ENCODE measurements around the gene BAZ2A. TPM values are rescaled to one million over a fixed set of nuclear protein-coding genes. Genes with fewer than 3 reads are reported as not detected.
"Not testable (repeated sequence)": the region's sequence is repeated elsewhere in the genome, so short reads cannot be mapped to it uniquely, and the experiment has no call there.

BAZ2A gene
- total RNA-seq, 1 donor from 2014 or later: 105 TPM

DNA sequence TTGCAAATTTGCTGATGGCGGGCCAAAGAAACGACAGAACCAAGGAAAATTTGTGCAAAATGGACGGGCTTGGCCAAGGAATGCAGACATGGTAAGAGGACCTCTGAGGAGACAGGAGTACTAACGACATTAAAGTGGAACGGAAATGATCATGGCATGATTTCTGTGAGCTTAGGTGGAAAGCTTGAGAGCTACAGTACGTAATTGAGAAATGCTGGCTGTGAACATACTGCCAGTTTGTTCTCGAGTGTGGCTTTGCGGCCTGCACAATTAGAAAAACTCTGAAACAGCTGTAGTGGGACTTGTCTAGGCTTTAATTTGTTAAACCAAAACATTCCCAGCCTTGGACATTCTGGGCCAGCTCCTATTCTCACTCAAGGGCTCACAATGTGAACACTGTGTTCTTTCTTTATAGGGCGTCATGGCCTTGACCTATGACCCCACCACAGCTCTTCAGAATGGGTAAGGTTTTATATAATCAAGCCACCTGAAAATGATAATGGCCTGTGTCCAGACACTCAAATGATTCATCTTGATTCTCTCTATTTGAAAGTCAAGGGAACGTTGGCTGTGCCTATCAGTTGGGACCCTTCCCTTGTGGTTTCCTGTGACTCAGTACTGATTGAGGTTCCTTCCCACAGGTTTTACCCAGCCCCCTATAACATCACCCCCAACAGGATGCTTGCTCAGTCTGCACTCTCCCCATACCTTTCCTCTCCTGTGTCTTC lies 48.5 kb downstream of the BAZ2A start:
- no peak for TF ChIP-seq EZH2 (IDR thresholded peaks at IDR 0.05; ENCODE audit: insufficient read depth, low read length)
- TF ChIP-seq, protein P1, sequence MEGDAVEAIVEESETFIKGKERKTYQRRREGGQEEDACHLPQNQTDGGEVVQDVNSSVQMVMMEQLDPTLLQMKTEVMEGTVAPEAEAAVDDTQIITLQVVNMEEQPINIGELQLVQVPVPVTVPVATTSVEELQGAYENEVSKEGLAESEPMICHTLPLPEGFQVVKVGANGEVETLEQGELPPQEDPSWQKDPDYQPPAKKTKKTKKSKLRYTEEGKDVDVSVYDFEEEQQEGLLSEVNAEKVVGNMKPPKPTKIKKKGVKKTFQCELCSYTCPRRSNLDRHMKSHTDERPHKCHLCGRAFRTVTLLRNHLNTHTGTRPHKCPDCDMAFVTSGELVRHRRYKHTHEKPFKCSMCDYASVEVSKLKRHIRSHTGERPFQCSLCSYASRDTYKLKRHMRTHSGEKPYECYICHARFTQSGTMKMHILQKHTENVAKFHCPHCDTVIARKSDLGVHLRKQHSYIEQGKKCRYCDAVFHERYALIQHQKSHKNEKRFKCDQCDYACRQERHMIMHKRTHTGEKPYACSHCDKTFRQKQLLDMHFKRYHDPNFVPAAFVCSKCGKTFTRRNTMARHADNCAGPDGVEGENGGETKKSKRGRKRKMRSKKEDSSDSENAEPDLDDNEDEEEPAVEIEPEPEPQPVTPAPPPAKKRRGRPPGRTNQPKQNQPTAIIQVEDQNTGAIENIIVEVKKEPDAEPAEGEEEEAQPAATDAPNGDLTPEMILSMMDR (IDR thresholded peaks at IDR 0.05; ENCODE audit: insufficient read depth, low read depth, low read length): no peak
- H3K36me3 ChIP-seq (ENCODE audit: insufficient read depth, low read length): peaks cover 18% of the 10 kb centered on the region
- H3K79me2 ChIP-seq (ENCODE audit: insufficient read depth, low read length): no peaks in the 10 kb centered on the region
- H3K4me3 Mint-ChIP-seq (ENCODE audit: unreplicated experiment): peak overlapping the region; percentile 71
- no peaks in the 10 kb centered on the region for H3K9me3 Mint-ChIP-seq (ENCODE audit: unreplicated experiment)
- DNase-seq (ENCODE audit: low read depth) (peak; percentile 71), FAIRE-seq (no peak)
- H4K20me1 ChIP-seq (ENCODE audit: insufficient read depth, low read length): peaks cover 4% of the 10 kb centered on the region
- no peak overlapping the region for H3K4me3 ChIP-seq (ENCODE audit: insufficient read depth, low read depth, low read length)
- peaks cover 14% of the 10 kb centered on the region for H3K4me1 ChIP-seq (ENCODE audit: insufficient read depth, low read length)
- H3K4me2 ChIP-seq (ENCODE audit: low read length): peak overlapping the region; percentile 27
- peaks cover 16% of the 10 kb centered on the region for H3K4me1 Mint-ChIP-seq (ENCODE audit: low read depth, unreplicated experiment)
- H3K27me3 Mint-ChIP-seq (ENCODE audit: low read depth, unreplicated experiment): no peaks in the 10 kb centered on the region
- H3K36me3 Mint-ChIP-seq (ENCODE audit: low read depth, unreplicated experiment): peaks cover 7% of the 10 kb centered on the region
- no peak overlapping the region for H3K9ac ChIP-seq (ENCODE audit: low read length)
- peak overlapping the region; percentile 26 for H3K27ac Mint-ChIP-seq (ENCODE audit: unreplicated experiment)
- H3K27me3 ChIP-seq (ENCODE audit: insufficient read depth, low read length): no peaks in the 10 kb centered on the region
- H3K27ac ChIP-seq (ENCODE audit: low read depth, low read length): peak overlapping the region; percentile 6
- H3K9me3 ChIP-seq (ENCODE audit: insufficient read depth, low read depth, low read length): no peaks in the 10 kb centered on the region
- no peak overlapping the region for H2AFZ ChIP-seq (ENCODE audit: low read depth, low read length)

DNA sequence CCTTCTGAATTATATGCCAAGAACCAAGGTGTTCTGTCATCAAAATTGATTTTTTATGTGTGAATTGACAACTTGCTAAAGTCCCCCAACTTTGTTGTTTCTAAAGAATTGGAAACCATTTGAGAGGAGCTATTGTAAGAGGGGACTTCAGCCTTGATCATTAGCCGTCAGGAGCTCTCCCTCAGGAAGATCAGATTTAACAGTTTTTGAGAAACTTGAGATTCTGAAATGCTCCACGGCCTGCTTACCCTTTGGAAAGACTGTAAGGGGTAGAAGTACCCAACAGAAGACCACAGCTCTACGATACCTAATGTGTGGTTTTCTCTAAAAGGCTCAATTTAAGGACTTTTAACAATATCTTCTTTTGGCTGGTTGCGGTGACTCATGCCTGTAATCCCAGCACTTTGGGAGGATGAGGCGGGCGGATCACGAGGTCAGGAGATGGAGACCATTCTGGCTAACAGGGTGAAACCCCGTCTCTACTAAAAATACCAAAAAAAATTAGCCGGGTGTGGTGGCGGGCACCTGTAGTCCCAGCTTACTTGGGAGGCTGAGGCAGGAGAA lies 51.1 kb downstream of the BAZ2A start:
- TF ChIP-seq, protein P1 (IDR thresholded peaks at IDR 0.05; ENCODE audit: insufficient read depth, low read depth, low read length): no peak
- no peak for TF ChIP-seq EZH2 (IDR thresholded peaks at IDR 0.05; ENCODE audit: insufficient read depth, low read length)
- Histone ChIP-seq H2AFZ (ENCODE audit: low read depth, low read length) (no peak overlapping the region), H3K4me1 (ENCODE audit: insufficient read depth, low read length) (peaks cover 19% of the 10 kb centered on the region), H3K4me3 (ENCODE audit: insufficient read depth, low read depth, low read length) (no peak overlapping the region), H3K79me2 (ENCODE audit: insufficient read depth, low read length) (no peaks in the 10 kb centered on the region), H3K27ac (ENCODE audit: low read depth, low read length) (no peak overlapping the region), H3K4me2 (ENCODE audit: low read length) (no peak overlapping the region), H3K36me3 (ENCODE audit: insufficient read depth, low read length) (peaks cover 24% of the 10 kb centered on the region), H3K27me3 (ENCODE audit: insufficient read depth, low read length) (no peaks in the 10 kb centered on the region), H3K9ac (ENCODE audit: low read length) (no peak overlapping the region), H4K20me1 (ENCODE audit: insufficient read depth, low read length) (peaks cover 4% of the 10 kb centered on the region), H3K9me3 (ENCODE audit: insufficient read depth, low read depth, low read length) (no peaks in the 10 kb centered on the region)
- Mint-ChIP-seq H3K27ac (ENCODE audit: unreplicated experiment) (no peak overlapping the region), H3K4me3 (ENCODE audit: unreplicated experiment) (no peak overlapping the region), H3K36me3 (ENCODE audit: low read depth, unreplicated experiment) (peaks cover 7% of the 10 kb centered on the region), H3K27me3 (ENCODE audit: low read depth, unreplicated experiment) (no peaks in the 10 kb centered on the region), H3K9me3 (ENCODE audit: unreplicated experiment) (no peaks in the 10 kb centered on the region), H3K4me1 (ENCODE audit: low read depth, unreplicated experiment) (peaks cover 16% of the 10 kb centered on the region)
- FAIRE-seq: no peak
- no peak for DNase-seq (ENCODE audit: low read depth)

DNA sequence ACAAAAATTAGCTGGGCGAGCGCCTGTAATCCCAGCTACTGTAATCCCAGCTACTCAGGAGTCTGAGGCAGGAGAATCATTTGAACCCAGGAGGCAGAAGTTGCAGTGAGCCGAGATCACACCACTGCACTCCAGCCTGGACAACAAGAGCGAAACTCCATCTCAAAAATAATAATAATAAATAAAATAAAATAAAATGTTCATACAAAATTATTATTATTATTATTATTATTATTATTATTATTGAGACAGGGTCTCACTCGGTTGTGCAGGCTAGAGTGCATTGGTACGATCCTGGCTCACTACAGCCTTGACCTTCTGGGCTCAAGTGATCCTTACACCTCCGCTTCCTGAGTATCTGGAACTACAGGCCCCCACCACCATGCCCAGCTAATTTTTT lies 52.9 kb downstream of the BAZ2A start:
- H3K36me3 ChIP-seq (ENCODE audit: insufficient read depth, low read length): peaks cover 24% of the 10 kb centered on the region
- not testable (repeated sequence) for H3K4me3 Mint-ChIP-seq (ENCODE audit: unreplicated experiment); H3K9me3 Mint-ChIP-seq (ENCODE audit: unreplicated experiment); H3K27ac ChIP-seq (ENCODE audit: low read depth, low read length); H4K20me1 ChIP-seq (ENCODE audit: insufficient read depth, low read length); H3K27me3 Mint-ChIP-seq (ENCODE audit: low read depth, unreplicated experiment); H3K79me2 ChIP-seq (ENCODE audit: insufficient read depth, low read length); H3K9ac ChIP-seq (ENCODE audit: low read length); H3K36me3 Mint-ChIP-seq (ENCODE audit: low read depth, unreplicated experiment); H2AFZ ChIP-seq (ENCODE audit: low read depth, low read length); H3K9me3 ChIP-seq (ENCODE audit: insufficient read depth, low read depth, low read length); H3K4me3 ChIP-seq (ENCODE audit: insufficient read depth, low read depth, low read length); FAIRE-seq; H3K4me2 ChIP-seq (ENCODE audit: low read length); H3K27ac Mint-ChIP-seq (ENCODE audit: unreplicated experiment); H3K27me3 ChIP-seq (ENCODE audit: insufficient read depth, low read length); DNase-seq (ENCODE audit: low read depth)
- H3K4me1 ChIP-seq (ENCODE audit: insufficient read depth, low read length): peaks cover 24% of the 10 kb centered on the region
- H3K4me1 Mint-ChIP-seq (ENCODE audit: low read depth, unreplicated experiment): peaks cover 15% of the 10 kb centered on the region

Data from astrocyte (in vitro differentiated cells and primary cell).